ENCODE measurements around the gene DENND10.
A peak's percentile ranks its signal among the peaks of the same experiment; 100 is the strongest.
"Not testable (repeated sequence)": the region's sequence is repeated elsewhere in the genome, so short reads cannot be mapped to it uniquely, and the experiment has no call there.

DENND10 gene, protein sequence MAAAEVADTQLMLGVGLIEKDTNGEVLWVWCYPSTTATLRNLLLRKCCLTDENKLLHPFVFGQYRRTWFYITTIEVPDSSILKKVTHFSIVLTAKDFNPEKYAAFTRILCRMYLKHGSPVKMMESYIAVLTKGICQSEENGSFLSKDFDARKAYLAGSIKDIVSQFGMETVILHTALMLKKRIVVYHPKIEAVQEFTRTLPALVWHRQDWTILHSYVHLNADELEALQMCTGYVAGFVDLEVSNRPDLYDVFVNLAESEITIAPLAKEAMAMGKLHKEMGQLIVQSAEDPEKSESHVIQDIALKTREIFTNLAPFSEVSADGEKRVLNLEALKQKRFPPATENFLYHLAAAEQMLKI

DNA sequence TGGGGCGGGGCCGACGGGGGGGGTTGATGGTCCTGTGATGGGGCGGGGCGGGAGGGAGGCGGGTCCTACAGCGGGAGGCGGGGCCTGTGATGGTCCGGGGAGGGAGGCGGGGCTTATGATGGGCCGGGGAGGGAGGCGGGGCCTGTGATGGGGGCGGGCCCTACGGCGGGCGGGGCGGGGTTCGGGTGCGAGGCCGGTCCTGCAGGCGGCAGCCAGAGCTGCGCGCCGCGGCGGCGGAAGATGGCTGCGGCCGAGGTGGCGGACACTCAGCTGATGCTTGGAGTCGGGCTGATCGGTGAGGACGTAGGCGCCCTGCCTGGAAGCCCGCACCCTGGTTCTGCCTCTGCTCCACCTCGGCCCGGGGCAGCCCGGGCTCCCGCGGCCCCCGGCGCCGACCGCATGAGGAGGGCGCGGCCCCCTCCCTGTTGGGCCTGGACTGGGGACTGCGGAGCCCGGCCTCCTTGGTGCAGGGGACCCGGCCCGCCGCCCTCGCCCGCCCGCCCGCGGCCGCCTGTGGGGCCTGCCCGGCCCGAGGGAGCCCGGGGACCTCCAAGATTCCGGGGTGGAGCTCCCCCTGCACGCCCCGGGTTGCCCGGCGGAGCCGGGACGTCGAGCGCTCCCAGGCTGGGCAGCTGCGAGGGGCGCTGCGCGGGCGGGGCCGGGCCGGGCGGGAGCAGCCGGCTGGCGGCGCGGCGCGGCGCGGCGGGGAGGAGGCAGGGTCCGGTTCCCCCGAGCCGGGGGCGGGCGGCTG, at the start of gene DENND10:
TSS of gene DENND10 (plus strand) at position 211 of the 751 bp plus-strand sequence. CDS start at position 241, 30 bp downstream.
- DNase-seq (ENCODE audit: low read depth, low spot score) = peak; percentile 47

DNA sequence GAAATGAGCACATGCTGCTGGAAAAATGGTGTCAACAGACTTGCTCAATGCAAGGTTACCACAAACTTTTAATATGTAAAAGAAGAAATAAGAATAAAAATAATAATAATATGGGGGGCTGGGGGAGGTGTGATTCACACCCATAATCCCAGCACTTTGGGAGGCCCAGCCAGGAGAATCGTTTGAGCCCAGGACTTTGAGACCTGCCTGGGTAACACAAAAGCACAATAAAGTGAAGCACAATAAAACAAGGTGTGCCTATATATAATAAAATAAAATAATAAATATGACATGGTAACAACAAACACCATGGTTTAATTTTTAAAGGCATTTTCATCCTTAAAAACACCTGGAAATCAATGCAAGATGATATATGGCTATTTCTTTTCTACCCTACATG, 48.4 kb upstream of the DENND10 start:
- DNase-seq (ENCODE audit: low read depth, low spot score) = no peak

DNA sequence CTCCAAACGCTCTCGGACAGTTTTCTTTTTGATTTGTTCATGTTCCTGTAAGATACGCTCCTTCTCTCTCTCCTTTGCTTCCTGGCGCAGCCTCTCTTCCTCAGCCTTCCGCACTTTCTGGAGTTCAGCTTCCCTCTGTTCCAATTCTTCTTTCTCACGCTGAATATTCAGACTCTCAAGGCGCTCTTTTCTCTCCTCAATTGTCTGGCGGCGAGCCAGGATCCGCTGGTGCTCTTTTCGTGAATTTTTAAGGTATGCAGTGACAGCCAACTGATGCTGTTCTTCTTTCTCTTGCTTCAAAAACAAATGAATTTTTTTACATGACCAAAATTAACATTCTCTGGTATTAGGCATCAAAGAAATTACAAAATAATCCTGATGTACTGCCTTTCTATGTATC, 45.9 kb upstream of the DENND10 start:
- DNase-seq (ENCODE audit: low read depth, low spot score) = no peak

DNA sequence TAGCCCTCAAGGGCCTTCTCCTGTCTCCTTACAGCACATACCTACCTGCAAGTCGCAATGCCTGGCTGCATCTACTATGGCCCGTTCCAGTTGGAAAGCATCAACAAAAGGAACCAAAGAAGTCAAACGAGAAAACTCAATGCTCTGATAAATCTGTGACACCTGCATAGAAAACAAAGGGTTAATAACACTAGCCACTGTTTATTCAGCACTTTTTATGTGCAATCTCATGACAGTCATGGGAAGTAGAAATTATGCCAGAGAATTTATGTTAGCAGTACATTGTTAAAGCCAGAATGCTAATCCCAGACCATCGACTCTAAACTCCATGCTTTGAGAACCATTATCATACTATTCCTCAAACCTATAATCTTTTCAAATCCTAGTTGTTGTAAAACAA, 44.4 kb upstream of the DENND10 start:
- no peak for DNase-seq (ENCODE audit: low read depth, low spot score)

DNA sequence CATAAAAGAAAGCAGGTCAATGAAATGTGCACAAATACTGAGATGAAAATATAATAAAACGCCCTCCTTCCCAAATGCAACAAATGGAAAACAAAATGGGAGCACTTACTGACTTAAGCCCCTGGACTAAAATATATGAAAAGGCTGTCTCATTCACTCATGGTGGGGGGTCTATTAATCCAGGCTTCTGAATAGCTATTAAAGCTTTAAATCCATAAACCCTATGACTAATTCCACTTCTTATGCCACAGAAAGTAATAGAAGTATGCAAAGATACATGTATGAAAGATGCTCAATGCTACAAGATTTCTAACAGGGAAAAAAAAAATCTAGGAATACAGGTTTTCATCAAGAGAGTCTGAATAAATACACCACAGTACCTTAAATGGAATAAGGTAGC, 43.8 kb upstream of the DENND10 start:
- DNase-seq (ENCODE audit: low read depth, low spot score) = no peak

DNA sequence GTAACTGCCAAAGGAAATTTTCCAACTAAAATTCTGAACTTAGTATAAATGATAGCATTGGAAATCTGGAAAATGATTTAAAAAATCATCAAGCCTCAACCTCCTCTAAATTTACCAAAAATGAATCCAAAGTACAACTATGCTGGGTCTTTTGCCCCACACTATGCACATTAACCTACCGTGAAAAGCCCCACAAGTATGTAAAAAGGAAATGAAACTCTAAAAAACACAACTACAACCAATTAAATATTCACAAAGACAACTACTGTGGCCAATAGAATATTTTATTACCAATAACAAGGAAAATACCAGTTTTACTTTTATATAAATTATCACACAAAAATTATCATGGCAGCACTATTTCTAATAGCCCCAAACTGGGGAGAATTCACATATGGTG, 42.6 kb upstream of the DENND10 start:
- DNase-seq (ENCODE audit: low read depth, low spot score) = no peak

DNA sequence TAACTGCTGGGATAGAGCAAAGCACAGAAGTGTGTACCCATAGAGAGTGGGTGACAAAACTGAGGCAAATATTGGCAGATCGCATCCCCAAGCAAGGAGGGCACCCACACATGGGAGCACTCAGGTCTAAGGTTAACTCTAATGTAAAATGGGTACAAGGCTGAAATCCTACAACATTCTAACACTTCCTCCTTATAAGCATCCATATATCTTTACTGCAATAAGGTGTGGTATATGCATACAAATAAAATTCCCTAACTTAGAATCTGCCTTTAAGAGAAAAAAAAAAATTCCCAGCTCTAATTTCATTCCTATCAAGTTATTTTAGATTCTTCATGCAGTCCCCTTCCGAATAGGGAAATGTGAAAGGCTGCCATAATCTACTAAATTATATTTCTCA, 42.0 kb upstream of the DENND10 start:
- no peak for DNase-seq (ENCODE audit: low read depth, low spot score)

DNA sequence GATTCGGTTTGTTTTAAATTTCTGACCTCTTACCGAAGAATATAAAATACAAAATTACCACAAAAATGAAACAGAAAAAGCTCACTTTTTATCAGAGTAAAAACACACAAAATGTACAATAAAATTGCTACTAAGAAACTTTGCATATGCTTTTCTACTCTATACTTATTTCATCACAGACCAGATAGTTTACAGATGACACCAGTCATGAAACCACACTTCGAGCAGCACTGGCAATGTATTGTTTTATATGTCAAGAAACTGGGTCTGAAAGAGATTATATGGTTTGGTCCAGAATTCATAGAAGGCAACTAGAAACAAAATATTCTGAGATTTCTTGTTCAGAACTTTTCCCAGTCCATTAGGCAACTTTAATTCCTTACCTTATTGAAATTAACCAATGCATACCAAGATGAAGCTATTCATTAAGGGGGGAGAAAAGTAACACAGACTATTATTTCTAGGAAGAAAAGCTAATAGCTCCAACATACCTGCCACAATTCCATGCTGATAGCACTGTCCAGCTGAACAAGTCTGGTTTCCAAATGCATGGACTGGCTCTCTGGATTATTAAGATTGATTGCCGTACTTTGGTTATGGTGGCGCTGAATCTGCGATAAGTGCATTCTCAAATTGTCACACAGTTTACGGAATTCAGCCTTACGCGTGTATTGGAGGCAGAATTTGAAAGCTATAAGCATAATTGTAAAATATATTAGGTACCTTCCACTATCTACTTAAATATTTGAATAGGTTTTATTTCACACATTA, 33.3 kb upstream of the DENND10 start:
- DNase-seq (ENCODE audit: low read depth, low spot score) = no peak

DNA sequence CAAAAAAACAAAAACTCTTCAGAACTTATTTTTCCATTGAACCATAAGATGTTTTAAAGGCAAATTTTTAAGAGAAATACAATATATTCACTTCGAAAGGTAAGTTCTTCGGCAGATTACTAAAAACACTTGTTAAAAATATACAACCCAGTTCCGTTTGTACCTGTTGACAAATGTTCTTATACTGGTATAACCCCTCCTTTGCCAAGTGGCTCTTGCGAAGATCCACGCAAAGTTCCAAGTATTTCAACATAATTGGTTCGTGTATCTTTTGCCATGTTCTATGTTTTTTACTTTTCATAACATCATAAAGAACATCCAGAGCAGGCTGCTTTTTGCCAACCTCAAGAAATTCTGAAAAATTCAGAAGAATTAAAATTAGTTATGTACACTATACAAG, 30.3 kb upstream of the DENND10 start:
- DNase-seq (ENCODE audit: low read depth, low spot score) = no peak

DNA sequence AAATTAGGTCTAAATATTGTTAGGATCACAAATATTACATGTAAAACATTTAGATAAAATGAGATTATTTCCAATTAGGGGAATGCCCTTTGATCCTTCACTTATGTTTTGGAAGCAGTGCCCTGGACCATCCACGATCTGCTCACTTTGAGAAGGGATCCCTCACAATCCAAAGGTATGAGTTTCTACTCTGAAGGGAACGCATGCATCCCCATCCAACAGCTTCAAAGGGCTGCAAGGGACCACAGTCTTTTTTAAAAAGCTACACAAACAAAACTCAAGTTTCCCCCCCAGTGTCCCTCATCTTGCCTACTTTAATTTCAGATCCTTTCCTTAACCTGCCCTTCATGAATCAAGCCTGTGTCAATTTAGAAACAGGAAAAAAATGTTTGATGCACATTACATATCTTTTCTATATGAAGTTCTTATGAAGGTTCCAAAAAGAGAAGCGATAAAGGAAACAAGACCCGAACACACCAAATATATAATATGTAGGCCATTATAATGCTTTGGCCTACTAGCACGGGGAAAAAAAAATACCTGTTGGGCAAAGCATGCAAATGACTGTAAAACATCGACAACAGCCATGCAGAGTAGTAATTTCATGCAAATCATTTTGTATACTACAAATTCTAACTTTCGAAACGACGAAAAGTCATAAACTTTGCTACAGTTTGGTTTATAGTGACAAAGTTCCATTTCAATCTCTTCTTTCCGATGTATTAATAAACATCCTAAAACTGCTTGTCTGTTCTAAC, 25.3 kb upstream of the DENND10 start:
- no peak for DNase-seq (ENCODE audit: low read depth, low spot score)

DNA sequence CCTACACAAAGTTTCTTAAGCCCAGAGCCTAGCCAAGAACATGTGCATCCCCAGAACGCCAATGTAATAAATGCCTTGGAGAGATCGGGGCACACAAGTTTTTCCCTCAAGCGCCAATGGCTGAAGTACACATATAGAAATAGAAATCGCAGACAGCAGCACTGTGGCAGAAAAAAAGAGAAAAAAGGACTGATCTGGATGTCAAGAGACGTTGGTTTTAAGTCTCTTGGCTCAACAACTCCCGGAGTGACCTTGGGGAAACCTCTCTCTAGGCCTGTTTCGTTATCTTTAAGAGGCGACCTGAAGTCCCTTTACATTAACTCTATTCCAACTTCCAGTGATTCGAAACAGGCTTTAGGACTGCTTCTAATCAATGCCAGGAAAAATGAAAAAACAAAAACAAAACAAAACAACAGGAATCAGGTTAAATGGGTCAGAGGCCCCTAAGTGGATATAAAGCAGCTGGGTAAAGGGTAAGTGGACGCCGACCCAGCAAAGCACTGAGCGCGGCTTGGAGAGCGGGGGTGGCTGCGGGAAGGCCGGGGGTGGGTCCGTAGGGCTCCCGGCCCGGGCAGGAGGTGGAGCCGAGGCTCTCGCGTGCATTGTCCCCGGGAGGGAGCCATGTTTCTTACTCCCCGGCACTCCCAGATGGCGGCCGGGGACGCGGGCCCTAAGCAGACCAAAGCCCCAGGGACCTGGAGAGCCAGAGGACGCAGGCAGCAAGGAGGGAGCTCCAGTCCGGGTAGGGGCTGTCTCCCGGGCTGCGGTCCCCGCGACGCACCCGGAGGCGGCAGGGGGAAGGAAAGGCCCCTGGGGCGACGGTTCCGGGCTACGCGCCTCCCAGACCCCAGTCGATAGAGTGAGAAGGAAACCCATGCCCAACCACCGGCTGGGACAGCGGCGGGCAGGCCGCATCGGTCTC, 24.1 kb upstream of the DENND10 start:
- DNase-seq (ENCODE audit: low read depth, low spot score) = peak; percentile 26

DNA sequence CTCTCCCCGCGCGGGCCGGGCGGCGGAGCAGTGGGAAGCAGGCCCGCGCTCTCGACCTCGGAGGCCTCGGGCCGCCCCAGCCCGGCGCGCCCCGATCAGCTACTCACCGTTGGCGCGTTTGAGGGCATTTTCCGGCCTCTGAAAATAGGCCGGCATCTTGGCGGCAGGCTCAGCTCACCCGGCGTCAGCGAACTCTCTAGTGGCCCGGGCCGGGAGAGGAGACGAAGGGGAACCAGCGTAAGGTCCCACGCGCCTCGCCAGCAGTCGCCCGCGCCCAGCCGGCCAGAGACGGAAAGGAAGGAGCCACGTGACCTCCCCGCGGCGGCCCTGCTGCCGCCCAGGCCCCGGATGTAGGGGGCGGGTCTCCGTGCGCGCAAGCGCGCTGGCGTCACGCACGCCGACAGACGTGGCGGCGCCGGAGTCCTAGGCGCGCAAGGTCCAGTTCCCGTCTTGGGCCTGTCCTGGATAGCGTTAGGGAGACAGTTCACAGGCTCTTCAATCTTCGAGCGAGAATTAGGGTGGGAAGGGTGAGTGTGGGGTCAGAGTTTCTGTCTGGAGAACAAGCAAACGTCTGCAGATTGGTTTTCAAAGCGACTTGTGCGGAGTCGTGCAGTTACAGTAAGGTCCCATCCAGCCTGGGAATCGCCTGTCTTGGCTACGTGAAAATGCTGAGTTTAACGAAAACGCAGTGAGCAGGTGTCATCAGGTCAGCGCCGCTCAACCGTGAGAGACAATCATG, 23.2 kb upstream of the DENND10 start, which contains the start of gene EIF3A:
TSS of gene EIF3A (minus strand) at position 297 of the 739 bp plus-strand sequence. CDS start at position 156, 141 bp downstream.
- peak; percentile 78 for DNase-seq (ENCODE audit: low read depth, low spot score)

DNA sequence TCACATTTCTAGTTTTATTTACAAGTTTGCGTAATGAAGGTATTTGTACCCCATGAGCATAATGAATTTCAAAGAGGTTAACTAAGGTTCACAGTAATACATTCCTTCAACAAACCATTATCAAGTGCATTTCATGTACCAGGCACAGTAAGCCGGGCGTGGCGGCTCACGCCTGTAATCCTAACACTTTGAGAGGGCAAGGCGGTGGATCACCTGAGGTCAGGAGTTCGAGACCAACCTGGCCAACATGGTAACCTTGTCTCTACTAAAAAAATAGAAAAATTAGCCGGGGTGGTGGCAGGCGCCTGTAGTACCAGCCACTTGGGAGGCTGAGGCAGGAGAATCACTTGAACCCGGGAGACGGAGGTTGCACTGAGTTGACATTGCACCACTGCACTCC, 19.0 kb upstream of the DENND10 start:
- DNase-seq (ENCODE audit: low read depth, low spot score) = no peak

DNA sequence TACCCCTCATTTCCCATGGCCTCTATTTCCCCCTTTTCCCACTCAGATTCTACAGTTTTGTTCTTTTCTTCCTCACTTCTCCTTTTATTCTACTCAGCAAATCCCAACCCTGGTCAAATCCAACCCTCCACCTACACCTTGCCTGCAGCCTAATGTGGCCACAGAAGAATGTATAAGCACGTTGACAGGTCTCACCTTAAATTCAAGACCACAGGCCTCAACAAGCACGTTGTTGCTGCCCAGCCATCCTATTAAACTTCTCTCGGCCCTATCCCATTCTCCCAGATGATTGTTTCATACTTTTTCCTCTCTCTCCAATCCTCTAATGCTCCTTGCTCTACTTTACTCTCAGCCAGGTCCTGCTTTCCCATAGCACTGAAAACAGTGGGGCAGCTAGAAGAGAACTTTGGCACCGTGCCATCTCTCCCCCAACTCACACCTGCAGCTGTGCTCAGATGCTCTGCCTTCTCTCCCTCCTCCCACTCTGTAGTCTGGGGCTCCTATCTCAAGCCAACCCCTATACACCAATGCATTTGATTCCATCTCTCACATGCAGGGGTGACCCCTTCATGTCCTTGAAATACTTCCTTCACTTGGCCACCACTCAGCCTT, 16.5 kb upstream of the DENND10 start:
- no peak for DNase-seq (ENCODE audit: low read depth, low spot score)

DNA sequence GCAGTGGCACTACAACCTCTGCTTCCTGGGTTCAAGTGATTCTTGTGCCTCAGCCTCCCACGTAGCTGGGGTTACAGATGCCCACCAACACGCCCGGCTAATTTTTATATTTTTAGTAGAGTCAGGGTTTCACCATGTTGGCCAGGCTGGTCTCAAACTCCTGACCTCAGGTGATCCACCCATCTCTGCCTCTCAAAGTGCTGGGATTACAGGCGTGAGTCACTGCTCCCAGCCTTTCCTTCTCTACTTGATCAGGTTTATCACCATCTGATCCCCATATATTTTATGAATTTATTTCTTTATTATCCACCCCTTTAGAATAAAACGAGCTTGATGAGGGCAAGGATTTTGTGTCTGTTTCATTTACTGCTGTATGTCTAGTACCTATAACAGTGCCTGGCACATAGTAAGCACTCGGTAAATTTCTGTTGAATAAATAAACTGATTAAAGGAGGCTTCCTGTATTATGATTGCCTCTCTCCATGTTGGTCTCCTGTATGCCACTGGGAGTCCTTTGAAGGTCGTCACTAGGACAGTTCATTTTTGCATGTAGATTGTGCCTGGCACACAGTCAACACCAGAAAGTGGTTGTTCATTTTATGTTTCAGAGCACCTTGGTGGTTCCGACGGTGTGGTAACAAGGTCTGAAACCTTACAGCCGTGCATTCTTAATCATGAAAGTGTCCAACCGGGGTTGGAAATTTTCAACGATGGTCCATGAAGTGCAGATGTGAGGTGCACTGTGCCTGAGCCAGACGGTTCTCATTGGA, 13.7 kb upstream of the DENND10 start:
- peak; percentile 23 for DNase-seq (ENCODE audit: low read depth, low spot score)

DNA sequence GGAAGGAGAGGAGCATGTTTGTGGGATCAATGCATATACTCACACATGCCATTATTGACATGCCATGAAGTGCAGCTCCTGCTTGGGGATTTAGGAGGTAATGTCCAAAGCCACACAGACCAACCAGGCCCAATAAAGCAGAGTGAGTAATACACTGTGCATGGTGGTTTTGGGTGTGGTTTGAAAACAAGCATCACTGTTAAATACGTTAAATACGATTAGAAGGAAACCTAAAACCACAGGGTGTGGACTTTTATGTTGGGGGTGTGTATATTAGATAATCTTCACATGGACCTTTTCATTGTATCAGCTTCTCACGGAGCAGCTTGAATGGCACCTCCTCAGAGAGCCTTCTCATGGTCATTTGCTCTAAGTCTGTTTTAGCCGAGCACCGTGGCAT, 12.9 kb upstream of the DENND10 start:
- peak; percentile 21 for DNase-seq (ENCODE audit: low read depth, low spot score)

DNA sequence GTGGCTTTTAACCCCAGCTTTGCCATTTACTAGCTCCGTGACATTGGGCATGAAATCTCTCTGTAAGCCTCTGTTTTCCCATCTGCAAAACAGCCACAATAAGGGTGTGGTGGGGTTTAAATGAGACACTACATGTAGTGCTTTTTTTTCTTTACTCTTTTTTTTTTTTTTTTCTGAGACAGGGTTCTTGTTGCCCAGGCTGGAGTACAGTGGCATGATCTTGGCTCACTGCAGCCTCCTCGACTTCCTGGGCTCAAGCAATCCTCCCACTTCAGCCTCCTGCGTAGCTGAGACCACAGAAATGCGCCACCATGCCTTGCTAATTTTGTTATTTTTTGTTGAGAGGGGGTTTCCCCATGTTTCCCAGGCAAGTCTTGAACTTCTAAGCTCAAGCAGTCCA, 8.3 kb upstream of the DENND10 start:
- no peak for DNase-seq (ENCODE audit: low read depth, low spot score)

DNA sequence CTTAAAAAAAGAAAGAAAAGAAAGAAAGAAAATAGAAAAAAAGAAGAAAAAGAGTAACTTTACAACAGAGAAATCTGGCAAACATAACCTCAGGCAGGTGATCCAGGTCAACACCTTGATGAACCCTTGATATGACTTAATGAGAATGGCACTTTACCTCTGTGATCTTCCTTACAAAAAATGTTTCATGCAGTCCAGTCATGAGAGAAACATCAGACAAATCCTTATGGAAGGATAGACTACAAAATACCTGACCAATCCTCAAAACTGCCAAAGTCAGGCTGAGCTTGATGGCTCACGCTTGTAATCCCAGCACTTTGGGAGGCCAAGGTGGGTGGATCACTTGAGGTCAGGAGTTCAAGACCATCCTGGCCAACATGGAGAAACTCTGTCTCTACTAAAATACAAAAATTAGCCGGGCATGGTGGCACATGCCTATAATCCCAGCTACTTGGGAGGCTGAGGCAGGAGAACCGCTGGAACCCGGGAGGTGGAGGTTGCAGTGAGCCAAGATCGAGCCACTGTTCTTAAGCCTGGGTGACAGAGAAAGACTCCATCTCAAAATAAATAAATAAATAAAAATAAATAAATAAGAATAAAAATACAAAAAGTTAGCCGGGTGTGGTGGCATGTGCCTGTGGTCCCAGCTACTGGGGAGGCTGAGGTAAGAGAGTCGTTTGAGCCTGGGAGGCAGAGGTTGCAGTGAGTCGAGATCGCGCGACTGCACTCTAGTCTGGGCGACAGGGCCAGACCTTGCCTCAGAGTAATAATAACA, 7.1 kb upstream of the DENND10 start:
- DNase-seq (ENCODE audit: low read depth, low spot score) = not testable (repeated sequence)
